HG02973 (cell line): ENCODE results near the gene ANTXR1.

Source experiments
- ATAC-seq: cut with Tn5 transposase; IDR thresholded peaks from one replicate; pipeline ENCODE4 v1.9.1; 2021; ENCODE audit warnings: moderate library complexity; ENCODE audit not compliant: unreplicated experiment

The ANTXR1 gene

DNA sequence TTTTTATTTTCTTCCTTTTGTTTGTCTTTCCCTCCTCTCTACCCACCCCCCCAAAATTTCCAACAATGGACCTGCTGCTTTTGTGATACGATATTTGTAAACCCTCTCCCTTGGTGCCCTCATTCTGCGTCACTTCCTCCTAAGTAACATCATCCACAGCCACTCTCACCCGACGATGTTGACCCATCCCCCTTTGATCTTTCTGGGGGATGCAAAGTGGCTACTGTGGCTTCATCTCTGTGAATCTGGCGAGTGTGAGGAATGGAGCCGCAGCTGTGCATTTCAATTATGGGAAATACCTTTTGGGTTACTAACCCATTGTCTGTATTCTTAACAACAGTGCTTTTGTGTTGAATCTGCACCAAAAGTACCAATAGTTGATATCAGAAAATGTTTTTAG, 19.4 kb downstream of the ANTXR1 start:
- ATAC-seq: no peak

DNA sequence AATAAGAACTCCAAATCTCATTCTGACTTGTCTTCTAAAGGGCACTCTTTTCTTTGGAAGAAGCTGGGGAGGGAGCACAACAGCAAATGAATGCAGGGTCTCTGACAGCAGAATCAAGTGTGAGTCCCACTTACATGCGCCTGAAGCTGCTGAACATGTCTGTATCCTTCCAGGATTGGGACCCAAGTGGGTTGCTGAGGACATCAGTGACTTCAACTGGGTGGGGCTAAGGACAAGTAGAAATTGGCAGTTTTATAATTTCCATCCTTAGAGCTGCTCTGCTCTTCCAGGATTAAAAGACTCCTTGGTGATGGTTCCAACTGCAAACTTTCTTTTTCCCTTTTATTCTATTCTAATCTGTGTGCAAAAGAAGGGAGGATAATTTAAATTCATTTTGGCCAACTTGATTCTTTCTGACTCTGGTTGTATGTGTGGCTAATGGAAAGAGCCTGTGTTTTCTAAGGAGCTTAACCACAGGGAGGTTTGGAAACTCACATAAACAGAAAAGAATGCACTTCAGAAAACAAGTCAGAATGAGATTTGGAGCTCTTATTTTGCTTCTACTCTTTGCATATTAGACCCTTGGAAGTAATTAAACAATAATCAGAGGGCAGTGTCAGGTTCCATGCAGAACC, 20.6 kb downstream of the ANTXR1 start:
- ATAC-seq: no peak

DNA sequence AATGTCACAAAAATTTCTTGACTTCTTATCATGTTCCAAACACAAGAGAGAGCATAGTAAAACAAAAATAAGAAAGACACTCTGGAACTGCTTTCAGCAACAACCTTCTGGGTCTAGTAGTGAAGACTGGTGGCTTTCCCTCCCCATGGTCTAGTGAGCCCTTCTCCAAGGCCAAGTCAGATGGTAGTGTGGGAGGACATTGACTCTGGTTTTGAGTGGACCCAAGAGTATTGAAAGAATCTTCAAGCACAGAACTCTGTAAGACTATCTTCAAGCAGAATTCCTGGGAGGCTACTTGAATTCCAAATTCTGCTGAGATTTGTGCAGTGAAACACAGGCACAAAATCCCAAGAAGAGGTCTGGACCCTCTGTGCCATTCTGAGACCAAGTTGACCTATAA, 21.1 kb downstream of the ANTXR1 start:
- no peak for ATAC-seq

DNA sequence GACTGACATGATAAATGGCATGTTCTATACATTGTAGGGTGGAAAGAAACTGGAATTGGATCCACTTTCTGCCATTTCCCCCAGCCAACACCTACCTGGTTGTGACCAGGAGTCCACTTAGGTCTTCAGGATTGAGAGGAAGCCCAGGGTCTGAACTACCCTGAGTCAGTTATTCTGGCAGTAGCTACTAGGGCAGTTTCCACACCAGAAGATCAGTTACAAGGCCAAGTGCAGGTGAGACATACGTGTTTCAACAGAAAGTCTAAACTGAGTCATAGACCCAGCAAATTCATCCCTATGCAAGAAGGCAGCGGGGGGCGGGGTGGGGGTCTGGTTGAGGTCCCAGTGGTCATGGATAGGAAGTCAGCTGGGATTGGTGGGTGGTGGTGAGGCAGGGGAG, 21.9 kb downstream of the ANTXR1 start:
- no peak for ATAC-seq

DNA sequence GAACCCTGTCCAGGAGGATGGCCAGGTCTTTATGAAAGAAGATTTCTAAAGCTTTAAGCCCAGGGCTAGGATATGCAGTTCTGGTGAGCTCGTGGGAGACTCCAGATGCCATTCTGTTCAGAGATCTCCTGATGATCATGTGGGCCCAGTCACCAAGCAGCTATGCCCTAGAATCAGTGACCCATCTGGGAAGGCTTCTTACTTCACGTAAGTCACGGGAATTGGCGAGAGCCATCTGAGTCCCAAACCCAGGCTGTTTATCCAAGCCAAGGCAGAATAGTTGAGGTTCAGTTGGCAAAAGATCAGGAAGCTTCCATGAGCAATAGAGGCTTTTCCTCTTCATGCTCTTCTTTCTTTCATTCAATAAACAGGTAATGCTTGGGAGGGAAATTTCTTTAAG, 23.9 kb downstream of the ANTXR1 start:
- ATAC-seq: no peak

DNA sequence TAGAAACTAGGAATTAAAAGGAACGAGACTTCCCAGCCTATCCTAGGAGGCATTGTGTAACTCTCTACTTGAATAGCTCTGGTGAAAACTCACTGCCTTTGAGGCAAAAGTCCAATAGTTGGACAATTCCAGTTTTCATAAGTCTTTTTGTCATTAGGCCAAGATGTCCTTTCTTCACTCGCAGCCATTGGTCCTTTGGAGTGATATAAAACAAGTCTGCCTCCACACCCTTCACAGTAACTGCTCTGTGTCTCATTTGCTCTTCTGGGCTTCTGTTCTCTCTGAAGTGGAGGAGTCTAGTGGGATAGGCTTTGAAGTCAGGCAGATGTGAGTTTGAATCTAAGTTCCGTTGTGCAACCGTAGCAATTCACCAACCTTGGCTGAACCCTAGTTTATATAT, 28.2 kb downstream of the ANTXR1 start:
- ATAC-seq: no peak

DNA sequence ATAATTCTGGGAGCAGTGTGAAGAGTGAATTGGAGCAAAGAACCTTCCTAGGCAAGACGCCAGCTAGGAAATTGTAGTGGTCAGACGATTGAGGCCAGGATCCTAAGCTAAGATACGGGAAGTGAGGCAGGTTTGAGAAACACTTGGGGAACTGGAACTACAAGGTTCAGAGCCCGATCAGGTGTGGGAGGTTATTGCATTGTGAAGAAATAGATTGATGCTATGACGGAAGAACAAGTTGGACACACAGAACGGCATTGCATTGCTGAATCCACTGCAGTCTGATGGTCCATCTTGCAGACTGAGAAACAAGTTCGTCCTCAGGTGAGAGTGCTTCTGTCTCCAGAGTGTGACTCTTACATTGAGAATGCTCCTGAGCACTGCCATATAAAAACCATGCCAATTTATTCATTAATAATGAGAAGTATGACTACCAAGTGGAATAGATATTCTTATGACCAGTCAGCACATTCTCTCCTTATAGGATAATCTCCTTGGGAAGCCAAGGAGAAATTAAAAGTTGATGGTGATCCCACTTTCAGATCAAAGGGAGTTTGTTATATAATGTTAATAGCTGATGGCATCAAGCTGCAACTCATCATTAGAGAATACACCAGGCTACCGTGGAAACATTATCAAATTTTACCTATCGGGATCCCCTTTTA, 30.9 kb downstream of the ANTXR1 start:
- no peak for ATAC-seq

DNA sequence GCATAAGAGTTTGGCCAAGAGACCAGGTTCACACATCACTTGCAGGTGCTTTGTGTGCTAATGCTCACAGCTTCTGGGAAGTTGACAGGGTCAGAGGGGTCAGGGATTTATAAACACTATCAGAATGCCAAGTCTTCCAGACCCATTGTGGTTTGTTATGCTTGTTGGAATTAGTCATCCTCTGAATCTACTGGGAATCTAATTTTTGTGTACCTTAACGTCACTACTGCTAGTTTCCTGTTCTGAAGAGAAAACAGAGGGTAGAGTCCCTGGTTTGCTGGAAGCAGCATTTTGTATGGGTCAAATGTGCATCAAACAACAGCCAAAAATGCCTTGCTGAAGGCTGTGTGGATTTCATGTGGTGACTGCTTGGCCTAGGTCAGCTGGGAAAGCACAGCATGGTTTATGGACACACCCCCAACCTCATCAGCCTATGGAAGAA, 33.3 kb downstream of the ANTXR1 start:
- no peak for ATAC-seq

DNA sequence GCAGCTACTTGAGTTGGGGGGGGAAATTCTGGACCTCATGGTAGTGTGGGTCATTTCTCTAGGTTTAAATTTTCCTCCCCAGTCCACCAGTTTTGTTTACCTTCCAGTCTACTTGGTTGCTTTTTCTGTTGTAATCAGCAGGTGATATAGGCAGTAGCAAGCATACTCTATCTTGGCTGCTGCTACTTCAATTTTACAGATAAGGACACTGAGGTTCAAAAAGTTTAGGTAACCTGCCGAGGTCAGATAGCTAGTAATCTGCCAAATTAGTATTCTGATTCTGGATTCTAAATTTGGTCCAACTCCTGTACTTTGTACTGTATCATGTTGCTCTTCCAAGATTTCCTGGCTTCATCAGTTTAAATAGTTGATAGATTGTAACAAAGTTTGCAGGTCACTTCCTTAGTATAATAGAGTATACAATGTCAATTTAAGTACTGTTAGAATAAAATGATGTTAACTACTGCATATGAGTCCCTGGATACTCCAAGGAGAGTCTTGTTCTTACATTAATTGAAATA, 34.7 kb downstream of the ANTXR1 start:
- no peak for ATAC-seq

DNA sequence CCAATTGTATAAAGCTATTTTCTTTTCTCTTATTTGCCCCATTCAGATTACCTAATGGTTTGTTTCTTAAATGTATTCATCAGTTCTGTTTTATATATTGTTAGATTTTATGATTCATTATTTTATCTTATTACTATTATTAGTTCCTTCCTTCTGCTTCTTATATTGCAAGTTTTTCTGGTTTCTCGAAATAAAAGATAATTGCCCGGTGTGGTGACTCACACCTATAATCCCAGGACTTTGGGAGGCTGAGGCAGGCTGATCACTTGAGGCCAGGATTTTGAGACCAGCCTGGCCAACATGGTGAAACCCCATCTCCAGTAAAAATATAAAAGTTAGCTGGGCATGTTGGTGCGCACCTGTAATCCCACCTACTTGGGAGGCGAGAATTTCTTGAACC, 37.8 kb downstream of the ANTXR1 start:
- no peak for ATAC-seq

DNA sequence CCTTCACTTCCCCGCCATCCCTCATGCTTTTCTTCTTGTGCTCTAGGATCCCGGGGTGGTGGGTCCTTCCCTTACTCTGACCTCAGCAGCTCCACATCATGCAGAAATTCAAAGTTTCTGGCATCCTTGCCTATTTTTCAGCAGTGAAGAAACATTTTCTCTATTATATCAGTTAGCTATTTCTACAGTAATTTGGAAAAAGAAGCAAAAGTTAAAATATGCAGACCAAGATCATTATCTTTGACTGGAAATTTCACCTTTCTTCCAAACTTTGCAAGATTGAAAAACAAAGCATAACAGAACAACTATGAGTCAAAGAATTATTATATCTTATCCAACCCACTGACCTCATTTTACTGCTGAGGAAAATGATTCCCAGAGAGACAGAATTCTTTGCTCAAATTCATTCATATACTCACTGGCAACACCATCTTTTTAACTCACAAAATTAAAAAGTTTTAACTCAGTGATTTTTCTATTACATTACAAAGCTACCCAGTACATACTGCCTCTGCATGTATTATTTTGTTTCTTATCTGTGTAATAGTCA, 40.5 kb downstream of the ANTXR1 start:
- ATAC-seq: no peak

DNA sequence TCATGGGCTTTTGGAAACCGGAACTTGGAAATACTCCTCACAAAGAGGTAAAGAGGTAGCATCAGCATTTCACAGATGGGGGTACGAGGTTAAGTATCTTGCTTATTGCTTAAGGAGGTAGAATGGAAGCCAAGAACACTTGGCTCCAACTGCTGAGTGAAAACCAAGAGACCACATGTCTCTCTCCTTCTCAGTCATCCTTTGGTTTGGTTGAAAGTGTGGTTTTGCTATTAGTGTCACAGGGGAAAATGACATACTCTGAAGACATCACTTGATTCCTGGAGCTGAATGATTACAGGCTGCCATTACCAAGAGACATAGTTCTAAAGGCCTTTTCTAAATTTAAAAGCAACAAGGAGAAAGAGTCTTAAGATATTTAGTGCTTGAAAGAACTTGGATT, 41.5 kb downstream of the ANTXR1 start:
- ATAC-seq: peak; percentile 88

DNA sequence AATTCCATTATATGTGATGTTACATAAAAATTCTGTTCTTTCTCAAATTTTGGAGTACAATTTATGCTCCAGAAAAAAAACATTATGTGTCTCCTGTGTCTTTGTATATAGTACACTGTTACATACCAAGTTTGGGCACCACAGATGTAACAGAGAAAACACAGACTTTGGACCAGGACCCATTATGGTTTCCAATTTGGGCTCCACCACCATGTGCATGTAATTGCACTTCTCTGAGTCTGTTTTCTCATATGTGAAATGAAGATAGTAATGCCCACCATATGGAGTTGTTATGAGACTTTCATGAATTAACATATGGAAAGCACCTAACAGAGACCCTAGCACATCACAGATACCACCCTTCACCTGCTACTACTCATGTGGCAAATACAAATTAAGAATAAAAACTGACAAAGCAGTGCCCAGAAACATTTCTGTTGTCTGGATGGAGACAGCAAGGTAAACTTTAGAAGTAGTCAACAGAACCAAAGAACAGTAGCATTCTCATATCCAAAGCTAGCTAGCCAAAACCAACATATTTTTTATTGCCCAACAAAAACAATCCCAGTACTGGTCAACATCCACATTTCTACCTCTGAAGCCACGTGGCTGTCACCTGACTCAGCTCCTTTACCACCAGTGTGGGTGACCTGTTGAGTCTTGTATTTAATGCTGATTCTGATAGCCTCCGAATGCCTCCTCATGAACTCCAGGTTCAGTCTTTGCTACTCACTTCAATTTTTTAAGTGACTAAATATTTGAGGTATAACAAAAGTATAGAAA, 42.9 kb downstream of the ANTXR1 start:
- ATAC-seq: no peak

DNA sequence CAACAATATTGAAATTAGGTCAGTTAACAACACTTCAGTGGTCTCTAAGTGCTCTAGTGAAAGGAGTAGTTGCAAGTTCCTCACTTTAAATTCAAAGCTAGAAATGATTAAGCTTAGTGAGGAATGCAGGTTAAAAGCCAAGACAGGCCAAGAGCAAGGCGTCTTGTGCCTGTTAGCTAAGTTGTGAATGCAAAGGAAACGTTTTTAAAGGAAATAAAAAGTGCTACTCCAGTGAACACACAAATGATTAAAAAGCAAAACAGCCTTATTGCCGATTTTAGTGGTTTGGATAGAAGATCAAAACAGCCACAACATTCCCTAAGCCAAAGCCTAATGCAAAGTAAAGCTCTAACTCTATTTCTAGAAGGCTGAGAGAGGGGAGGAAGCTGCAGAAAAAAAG, 44.7 kb downstream of the ANTXR1 start:
- ATAC-seq: no peak

DNA sequence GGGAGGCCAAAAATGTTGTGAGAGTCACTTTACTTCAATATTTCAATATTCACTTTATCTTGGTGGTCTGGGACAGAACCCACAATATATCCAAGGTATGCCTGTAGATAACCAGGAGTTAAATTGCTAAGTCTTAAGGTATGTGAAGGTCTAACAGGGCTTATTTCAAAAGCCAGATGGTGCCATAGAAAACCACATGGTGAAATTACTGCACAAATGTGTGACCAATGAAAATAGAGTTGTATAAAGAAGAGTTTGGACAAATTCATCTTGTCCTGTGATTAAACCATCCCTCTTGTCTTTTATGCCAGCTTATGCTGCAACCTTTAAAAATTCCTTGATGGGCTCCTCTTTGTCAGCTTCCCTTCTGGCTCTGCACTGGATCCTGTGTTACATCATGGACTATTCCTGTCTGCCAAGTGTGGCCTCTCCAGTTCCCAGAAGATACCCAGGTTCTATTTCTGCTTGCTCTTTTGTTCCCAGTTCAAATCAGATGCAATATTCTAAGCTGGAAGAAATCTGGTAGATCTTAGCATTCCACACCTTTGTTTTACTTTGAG, 46.8 kb downstream of the ANTXR1 start:
- no peak for ATAC-seq

DNA sequence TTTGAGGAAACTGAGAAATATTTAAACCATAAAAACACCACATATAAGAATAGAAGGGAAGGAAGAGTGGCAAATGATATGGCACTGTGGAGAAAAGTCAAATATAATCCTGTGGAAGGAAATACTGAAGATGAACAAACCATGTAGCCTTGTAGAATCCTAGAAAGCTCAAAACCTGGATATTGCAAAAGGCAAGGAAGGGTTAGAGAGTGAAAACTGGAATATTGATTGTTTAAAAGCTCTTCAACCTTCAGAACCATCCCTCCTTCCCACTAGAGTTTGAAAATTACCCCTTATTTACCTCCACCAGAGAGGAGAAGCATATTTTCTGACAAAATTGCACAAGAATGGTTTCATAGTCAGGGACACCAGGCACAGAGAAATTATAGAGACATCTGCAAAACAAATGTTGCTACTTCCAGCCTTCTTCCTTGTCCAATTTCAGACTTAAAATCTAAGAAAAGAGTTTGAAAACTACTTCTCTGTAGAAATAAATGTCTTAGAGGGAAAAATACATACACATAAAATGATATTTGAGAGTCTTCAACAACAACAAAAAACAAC, 48.0 kb downstream of the ANTXR1 start:
- ATAC-seq: no peak

DNA sequence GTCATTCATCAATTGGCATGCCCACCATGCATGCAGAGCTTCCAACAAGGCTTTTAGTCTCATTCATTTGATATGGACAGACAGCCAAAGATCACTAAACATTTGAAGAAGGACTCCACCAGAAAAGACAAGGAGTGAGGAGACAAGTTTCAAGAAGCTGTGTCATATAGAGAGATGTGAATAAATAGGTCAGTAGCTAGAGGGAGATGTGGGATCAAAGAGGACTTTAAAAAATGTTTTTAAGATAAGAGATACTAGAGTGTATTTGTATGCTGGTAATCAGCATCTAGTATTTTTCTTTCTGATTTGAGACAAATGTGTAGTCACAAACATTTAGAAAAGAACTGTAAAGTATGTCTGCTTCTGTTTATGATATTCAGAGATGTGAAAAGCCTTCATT, 48.5 kb downstream of the ANTXR1 start:
- no peak for ATAC-seq

DNA sequence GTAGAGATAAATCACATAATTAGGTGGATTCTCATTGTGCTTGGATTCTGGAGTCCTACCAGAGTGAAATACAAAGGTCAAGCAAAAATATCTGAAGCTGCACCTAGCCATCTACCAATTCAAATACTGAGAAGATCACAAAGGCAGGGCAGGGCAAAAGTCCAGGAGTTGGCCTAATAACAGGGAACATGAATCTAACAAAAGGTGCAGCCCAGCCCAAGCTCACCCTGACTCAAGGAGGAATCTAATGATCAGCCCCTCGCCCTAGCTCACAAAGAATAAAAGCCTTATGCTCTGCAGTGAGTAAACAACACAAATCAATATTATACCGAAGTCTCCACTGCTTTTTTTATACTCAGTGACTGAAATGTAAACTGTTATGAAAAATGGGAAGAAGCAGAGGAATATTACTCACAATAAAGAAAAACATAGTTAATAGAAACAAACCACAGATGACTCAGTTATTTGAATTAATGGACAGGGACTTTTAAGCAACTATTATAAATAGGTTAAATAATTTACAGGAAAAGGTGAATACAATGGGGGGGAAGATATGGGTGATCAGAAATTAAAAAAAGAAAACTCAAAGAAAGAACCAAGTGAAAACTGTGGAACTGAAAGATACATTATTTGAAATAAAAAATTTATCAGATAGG, 49.5 kb downstream of the ANTXR1 start:
- ATAC-seq: no peak

DNA sequence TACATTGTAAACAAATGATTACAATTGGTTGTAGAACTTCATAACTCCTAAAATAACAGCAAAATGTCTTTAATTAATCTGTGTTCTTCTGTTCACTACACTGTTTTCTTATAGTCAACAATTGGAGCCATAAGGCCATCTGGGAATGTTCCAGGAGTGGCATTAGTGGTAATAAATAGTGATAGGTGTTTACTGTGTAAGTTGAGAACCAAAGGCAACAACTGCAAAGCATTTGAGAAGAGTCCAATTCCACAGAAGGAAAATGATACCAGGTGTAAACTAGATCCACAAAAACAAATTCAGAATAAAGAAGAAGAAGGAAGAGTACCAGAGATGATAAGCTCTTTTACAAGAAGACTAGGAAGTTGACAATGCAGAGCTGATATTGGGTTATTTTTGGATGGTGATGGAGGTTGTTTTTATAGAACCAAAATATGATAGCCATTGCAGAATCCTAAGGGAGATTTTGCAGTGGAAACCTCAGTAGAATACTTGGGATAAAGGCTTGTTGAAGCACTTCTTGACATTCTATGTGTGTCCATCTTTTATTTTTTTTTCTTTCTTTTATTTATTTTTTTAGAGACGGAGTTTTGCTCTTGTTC, 52.9 kb downstream of the ANTXR1 start:
- no peak for ATAC-seq

DNA sequence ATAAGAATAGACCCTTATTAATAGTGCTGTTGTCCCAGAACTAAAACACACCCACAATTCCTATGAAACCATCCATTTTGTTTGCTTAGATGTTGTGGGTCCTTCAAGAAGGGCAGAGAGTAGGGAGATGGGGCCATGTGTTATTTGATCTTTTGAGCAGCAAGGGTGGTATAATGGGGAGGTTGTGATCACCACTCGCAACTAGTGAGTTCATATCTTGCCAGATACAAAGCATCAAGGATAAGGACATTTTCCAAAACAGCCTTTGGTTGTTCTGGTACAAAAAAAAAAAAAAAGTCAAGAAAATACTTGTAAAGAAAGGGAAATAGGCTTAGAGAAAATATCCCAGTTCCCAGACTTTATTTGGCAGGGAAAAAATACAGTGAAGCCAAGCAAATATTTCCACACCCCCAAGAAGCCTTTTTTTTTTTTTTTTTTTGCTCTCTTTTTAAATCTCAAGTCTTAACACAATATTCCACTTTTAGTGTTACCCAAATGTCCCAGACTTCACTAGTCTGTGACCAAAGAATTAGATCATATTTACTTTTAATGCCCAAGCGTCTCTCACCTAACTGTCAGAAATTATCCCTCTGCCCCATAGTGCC, 54.1 kb downstream of the ANTXR1 start:
- no peak for ATAC-seq
